GM13977 (cell line): ENCODE results near the gene GNA12.
A peak's percentile ranks its signal among the peaks of the same experiment; 100 is the strongest.

Source experiments
- DNase-seq: peaks from one replicate; pipeline ENCODE4 v3.0.0; 2012; ENCODE audit warnings: low spot score
- CTCF ChIP-seq: IDR thresholded peaks from 2 replicates; pipeline ENCODE4 v1.5.1; 2012; ENCODE audit warnings: mild to moderate bottlenecking, control low read depth; ENCODE audit not compliant: insufficient read depth; ENCODE audit errors: extremely low read depth, missing control alignments
- in situ Hi-C: fragments of 300-500 bp; cut with MboI; formaldehyde crosslinking; loops from one replicate; pipeline ENCODE4 v1.12.0; 2022; ENCODE audit warnings: low sequenced_read_pairs, low pct_unique_long_range_greater_than_20kb, mixed read lengths, inconsistent platforms; ENCODE audit not compliant: unreplicated experiment

The GNA12 gene

GRCh38 chr7:2786607-2787116, 57.4 kb downstream of the GNA12 start:
- in situ Hi-C loops, result no loop called here
- no peak for DNase-seq
- TF ChIP-seq CTCF, result no peak

GRCh38 chr7:2785071-2785500, 59.0 kb downstream of the GNA12 start:
- peak; percentile 75 for DNase-seq
- in situ Hi-C loops, result no loop called here

GRCh38 chr7:2782565-2782964, 61.5 kb downstream of the GNA12 start:
- in situ Hi-C loops, result no loop called here
- no peak for TF ChIP-seq CTCF
- no peak for DNase-seq

More at GRCh38 chr7:2785071-2785500, 59.0 kb downstream of the GNA12 start:
- no peak for TF ChIP-seq CTCF

- no peak for TF ChIP-seq CTCF
- in situ Hi-C loops, result no loop called here
- no peak for DNase-seq
These were observed 62.0 kb downstream of the GNA12 start for GRCh38 chr7:2782121-2782520.

GRCh38 chr7:2781636-2782035, 62.5 kb downstream of the GNA12 start:
- in situ Hi-C loops, result no loop called here
- TF ChIP-seq CTCF, result no peak

GRCh38 chr7:2779051-2779450, 65.1 kb downstream of the GNA12 start:
- no peak for TF ChIP-seq CTCF
- no peak for DNase-seq
- in situ Hi-C loops, result no loop called here

More at GRCh38 chr7:2781636-2782035, 62.5 kb downstream of the GNA12 start:
- DNase-seq, result no peak
